ENCODE measurements around the gene SPG11.
"Not testable (repeated sequence)": the region's sequence is repeated elsewhere in the genome, so short reads cannot be mapped to it uniquely, and the experiment has no call there.

The SPG11 gene

GRCh38 chr15:44682211-44682610 lies 18.7 kb upstream of the SPG11 start:
- DNase-seq (ENCODE audit: low read depth): no peak

GRCh38 chr15:44676676-44677075 lies 13.2 kb upstream of the SPG11 start:
- DNase-seq (ENCODE audit: low read depth): no peak

GRCh38 chr15:44675911-44676310 lies 12.4 kb upstream of the SPG11 start:
- DNase-seq (ENCODE audit: low read depth): no peak

- no peak for DNase-seq (ENCODE audit: low read depth)
Observed at GRCh38 chr15:44673639-44674038, 10.2 kb upstream of the SPG11 start.

- no peak for DNase-seq (ENCODE audit: low read depth)
Observed at GRCh38 chr15:44670087-44670950, 6.9 kb upstream of the SPG11 start.

GRCh38 chr15:44668921-44669320 lies 5.5 kb upstream of the SPG11 start:
- no peak for DNase-seq (ENCODE audit: low read depth)

GRCh38 chr15:44667039-44667360 lies 3.5 kb upstream of the SPG11 start:
- DNase-seq (ENCODE audit: low read depth): no peak

GRCh38 chr15:44666210-44667038 lies 3.0 kb upstream of the SPG11 start:
- no peak for DNase-seq (ENCODE audit: low read depth)

GRCh38 chr15:44662478-44663409 lies 718 bp downstream of the SPG11 start:
- peak; percentile 36 for DNase-seq (ENCODE audit: low read depth)

- no peak for DNase-seq (ENCODE audit: low read depth)
Observed at GRCh38 chr15:44661576-44661975, 1.9 kb downstream of the SPG11 start.

- DNase-seq (ENCODE audit: low read depth): no peak
Observed at GRCh38 chr15:44659056-44659455, 4.4 kb downstream of the SPG11 start.

GRCh38 chr15:44657378-44657777 lies 6.1 kb downstream of the SPG11 start:
- DNase-seq (ENCODE audit: low read depth): no peak

GRCh38 chr15:44656913-44657312 lies 6.5 kb downstream of the SPG11 start:
- DNase-seq (ENCODE audit: low read depth): no peak

- DNase-seq (ENCODE audit: low read depth): no peak
Observed at GRCh38 chr15:44656298-44656697, 7.2 kb downstream of the SPG11 start.

GRCh38 chr15:44654858-44655257 lies 8.6 kb downstream of the SPG11 start:
- DNase-seq (ENCODE audit: low read depth): no peak

- no peak for DNase-seq (ENCODE audit: low read depth)
Observed at GRCh38 chr15:44647637-44648036, 15.8 kb downstream of the SPG11 start.

GRCh38 chr15:44647036-44647435 lies 16.4 kb downstream of the SPG11 start:
- no peak for DNase-seq (ENCODE audit: low read depth)

GRCh38 chr15:44646460-44646859 lies 17.0 kb downstream of the SPG11 start:
- no peak for DNase-seq (ENCODE audit: low read depth)

GRCh38 chr15:44641651-44642050 lies 21.8 kb downstream of the SPG11 start:
- DNase-seq (ENCODE audit: low read depth): no peak

- no peak for DNase-seq (ENCODE audit: low read depth)
Observed at GRCh38 chr15:44636976-44637375, 26.5 kb downstream of the SPG11 start.

GRCh38 chr15:44633603-44634002 lies 29.9 kb downstream of the SPG11 start:
- no peak for DNase-seq (ENCODE audit: low read depth)

GRCh38 chr15:44625286-44625685 lies 38.2 kb downstream of the SPG11 start:
- not testable (repeated sequence) for DNase-seq (ENCODE audit: low read depth)
